Myocyte (in vitro differentiated cells): ENCODE results near the gene TBC1D9B. TPM values are rescaled to one million over a fixed set of nuclear protein-coding genes. Genes with fewer than 3 reads are reported as not detected.

Source experiments
- DNase-seq: peaks from one replicate; pipeline ENCODE4 v3.0.0-alpha.2; 2012; ENCODE audit warnings: low read depth
- total RNA-seq: library from RNA; depleted of rRNA; stranded (reverse); fragments of >200 nt; gene quantifications from 2 replicates; pipeline ENCODE4 v1.2.3, GENCODE V29; 2014

The TBC1D9B gene
- total RNA-seq, 1 donor from 2014 or later: 82.2 TPM

DNA sequence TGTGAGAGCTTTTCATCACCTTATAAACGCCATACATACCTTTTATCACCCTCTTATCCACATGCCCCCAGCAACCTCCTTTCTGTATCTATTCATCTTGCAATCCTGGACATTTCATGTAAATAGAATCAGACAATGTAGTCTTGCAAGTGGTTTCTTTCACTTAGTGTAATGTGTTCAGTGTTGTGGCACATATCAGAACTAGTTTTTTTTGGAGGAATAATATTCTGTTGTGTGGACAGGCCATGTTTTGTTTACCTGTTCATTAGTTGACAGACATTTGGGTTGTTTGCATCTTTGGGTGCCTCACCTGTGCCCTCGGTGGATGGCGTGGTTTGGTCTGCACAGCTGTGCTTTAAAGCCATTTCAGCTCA, 85.7 kb downstream of the TBC1D9B start:
- no peak for DNase-seq

- peak; percentile 92 for DNase-seq
These were observed 86.2 kb downstream of the TBC1D9B start for GRCh38 chr5:179821298-179822058.

DNA sequence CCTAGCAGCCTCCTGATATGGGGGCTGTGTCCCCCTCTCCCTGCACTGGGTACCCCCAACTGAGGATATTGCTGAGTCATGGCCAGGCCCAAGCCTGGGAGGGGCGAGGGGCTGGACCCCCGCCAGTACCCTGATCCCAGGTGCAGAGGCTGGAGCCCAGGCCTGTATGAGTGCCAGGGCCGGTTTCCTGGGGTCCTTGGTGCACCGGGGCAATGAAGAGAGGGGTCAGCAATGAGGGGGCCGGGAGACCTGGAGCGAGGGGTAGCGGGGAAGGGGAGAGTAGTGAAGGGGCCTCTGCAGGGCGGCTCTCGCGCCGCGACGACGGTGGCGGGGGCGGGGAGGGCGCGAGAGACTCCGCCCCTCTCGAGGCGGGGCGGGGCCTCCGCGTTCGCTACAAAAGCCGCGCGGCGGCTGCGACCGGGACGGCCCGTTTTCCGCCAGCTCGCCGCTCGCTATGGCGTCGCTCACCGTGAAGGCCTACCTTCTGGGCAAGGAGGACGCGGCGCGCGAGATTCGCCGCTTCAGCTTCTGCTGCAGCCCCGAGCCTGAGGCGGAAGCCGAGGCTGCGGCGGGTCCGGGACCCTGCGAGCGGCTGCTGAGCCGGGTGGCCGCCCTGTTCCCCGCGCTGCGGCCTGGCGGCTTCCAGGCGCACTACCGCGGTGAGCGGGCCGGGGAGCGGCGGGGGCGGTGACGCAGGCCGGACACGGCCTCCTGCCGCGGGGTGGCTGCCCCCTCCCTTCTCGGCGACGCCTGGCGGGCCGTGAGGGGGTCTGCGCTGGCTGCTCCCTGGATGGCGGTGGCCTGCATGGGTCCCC, 87.0 kb downstream of the TBC1D9B start, which contains the start of gene SQSTM1:
TSS of gene SQSTM1 (plus strand) at position 423 of the 815 bp plus-strand sequence. CDS start at position 455, 32 bp downstream.
- peak; percentile 84 for DNase-seq

GRCh38 chr5:179820127-179820482, 87.6 kb downstream of the TBC1D9B start:
- DNase-seq: no peak

GRCh38 chr5:179819296-179820126, 88.2 kb downstream of the TBC1D9B start:
- DNase-seq: peak; percentile 90

DNA sequence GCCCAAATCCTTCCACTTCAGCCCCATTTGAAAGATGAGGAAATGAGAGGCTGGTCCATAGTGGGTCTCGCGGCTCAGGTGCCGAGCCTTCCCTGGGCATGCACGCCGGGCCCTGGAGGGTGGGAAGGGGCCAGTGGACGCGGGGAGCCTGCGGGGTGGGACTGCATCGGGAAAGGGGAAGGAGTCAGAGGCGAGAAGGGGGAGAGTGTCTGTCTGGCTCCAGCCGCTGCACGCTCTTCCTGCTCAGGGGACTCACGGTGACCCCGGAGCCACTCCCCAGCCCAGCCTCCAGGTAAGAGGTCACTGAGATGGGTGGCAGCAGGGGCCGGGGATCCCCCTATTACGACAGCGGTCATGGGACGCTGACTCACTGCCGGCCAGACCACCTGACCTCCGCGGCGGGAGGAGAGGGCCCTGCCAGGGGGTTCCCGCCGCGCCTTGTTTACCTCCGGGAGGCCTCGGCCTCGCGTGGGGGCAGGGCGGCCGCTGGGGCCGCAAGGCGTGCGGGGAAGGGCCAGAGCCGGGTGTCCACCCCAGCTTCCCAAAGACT, 88.9 kb downstream of the TBC1D9B start:
- DNase-seq: peak; percentile 95

DNA sequence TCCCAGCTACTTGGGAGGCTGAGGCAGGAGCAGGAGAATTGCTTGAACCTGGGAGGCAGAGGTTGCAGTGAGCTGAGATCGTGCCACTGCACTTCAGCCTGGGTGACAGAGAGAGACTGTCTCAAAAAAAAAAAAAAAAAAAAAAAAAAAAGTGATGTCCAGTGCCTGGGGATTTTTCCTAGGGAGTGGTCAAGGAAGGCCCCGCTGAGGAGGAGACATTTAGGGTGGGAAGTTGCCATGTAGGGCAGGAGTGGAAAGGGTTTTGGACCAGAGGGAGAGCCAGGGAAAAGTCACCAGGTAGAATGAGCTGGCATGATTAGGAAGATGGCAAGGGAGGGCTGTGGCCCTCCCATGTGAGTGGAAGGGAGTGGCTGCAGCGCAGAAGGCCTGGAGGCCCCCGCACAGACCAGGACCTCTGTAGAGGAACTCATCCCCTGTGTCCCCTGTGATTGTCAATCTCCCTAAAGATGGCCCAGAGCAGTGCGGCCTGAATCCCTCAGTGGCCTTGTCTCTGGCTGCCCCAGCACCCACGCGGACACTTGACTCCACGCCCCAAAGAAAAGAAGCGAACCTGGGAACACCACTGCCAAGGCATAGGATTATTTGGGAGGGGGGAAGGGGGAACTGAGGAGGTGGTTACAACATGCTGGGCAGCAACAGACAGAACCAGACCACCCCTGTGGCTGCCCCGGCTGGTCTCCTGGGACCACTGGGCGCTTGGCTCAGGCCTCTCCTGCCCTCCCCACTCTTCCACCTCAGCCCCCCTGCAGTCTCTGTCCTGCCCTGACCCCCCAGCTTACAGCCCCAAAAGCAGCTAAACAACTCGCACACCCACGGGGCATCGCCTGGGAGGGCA, 89.6 kb downstream of the TBC1D9B start:
- no peak for DNase-seq

GRCh38 chr5:179817470-179817840, 90.2 kb downstream of the TBC1D9B start:
- DNase-seq: no peak

- no peak for DNase-seq
These were observed 90.8 kb downstream of the TBC1D9B start for GRCh38 chr5:179816796-179817469.

DNA sequence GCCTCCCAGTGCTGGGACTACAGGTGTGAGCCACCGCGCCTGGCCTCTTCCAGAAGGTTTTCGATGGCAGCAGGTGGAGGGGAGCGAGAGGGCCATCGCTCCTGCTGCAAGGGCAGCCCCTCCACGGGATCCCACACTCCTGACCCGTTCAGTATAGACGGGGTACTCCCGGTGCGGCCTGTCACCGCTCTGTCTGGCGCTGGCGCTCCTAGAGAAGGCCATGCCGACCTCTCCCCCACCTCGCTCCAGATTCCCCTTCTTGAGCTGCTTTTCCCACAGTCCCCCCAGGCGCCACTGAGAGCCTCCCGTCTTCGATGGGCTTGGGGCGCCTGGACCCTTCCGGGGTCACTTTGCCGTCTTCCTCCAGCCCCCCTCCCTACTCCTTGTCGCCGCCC, 91.3 kb downstream of the TBC1D9B start:
- DNase-seq: no peak

DNA sequence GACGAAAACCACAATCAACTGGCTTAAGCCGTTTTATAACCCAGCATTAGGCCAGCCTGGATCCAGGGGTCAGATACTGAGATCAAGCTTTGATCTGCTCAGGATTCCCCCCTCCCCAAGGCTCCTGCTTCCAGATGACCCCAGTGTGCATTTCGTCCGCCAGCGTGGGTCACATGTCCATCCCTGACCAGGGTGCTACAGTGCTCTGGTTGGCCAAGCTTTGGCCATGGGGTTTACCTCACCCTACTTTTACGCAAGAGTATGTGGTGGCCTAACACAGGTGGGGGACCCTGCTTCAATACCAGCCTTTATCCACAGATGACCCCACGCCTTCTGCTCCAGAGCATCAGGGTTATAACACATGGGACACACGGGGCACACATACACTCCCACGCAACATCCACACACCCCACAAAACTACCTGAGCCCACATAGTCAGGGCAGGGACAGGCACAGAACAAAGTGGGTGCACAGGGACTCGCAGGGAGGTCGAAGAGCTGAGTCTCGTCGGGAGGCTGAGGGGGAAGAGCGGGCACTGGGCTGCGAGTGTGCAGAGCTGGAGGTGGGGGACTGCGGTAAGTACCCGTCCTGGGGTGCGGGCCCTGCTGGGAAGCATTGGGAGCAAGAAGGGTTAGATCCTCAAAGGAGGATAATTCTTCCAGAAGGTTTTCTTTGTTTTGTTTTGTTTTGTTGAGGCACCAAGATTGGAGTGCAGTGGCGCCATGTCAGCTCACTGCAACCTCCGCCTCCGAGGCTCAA, 92.0 kb downstream of the TBC1D9B start:
- no peak for DNase-seq

DNA sequence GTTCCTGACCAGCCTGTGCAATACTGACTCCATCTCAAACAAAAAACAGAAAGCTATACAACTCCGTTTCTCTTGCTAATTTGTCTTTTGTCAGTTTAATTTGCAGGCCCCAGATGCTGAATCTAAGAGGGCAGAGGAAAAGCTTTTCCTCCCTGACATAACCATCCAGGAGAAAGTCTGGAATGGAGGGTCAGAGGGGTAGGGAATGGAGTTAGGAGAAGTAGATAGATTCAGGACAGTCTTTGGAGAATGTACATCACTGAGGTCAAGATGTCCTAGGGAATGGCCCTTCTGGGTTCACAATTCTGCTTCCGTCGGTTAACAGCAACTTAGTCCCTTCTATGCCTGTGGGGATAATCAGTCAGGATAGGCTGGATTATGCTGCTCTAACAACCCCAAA, 93.6 kb downstream of the TBC1D9B start:
- no peak for DNase-seq

DNA sequence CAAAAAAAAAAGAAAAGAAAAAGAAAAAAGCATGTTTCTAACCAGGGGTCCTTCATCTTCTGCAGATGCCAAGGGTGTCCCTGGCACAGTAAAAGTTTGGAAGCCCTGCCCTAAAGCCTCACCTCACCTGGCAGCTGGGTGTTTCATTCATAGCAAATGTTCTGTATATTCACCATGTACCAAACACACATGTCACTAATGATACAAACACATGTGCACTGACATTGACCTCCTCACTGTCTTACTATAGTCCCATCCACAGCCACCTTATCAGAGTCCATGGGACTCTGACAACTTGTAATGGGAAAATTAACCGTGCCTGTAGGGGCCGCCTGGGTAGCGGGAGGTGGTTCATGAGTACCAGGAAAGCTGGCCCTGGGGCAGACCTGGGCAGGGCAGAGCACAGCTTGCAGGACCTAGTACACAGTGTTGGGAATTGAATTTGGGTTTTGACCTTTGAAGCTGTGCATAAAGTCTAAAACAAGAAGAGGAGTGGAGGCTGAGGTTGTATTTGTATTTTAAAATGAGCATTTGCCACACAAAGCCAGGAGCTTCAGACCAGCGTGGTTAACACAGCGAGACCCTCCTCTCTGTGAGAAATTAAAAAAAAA, 94.6 kb downstream of the TBC1D9B start:
- DNase-seq: no peak

GRCh38 chr5:179812135-179812825, 95.4 kb downstream of the TBC1D9B start:
- DNase-seq: no peak
